HepG2 (cell line): ENCODE results near the gene PKP4. TPM values are rescaled to one million over a fixed set of nuclear protein-coding genes. Genes with fewer than 3 reads are reported as not detected.

Experiments
- CHD2 ChIP-seq: IDR thresholded peaks from 2 replicates; pipeline ENCODE4 v1.6.1; 2011; ENCODE audit warnings: low read depth, low read length, improper control_type of control experiment
- ERF ChIP-seq: IDR thresholded peaks from 2 replicates; pipeline ENCODE4 v1.6.1; 2018; ENCODE audit warnings: missing biosample characterization, missing genetic modification reagents
- GTF2F1 ChIP-seq: fragments of 150-350 bp; IDR thresholded peaks from 2 replicates; pipeline ENCODE4 v1.6.1; 2014; ENCODE audit warnings: low read length
- GZF1 ChIP-seq: sonication (generic); formaldehyde crosslinking; IDR thresholded peaks from 2 replicates; pipeline ENCODE4 v1.5.1; 2020; ENCODE audit warnings: mild to moderate bottlenecking, missing genetic modification reagents
- JARID2 ChIP-seq: sonication (generic); formaldehyde crosslinking; IDR thresholded peaks from 2 replicates; pipeline ENCODE4 v1.8.1; 2023; ENCODE audit warnings: missing genetic modification reagents, inconsistent platforms; ENCODE audit not compliant: insufficient replicate concordance
- MTF2 ChIP-seq: sonication (generic); formaldehyde crosslinking; IDR thresholded peaks from 2 replicates; pipeline ENCODE4 v1.5.0; 2020; ENCODE audit warnings: missing genetic modification reagents, borderline replicate concordance
- PRDM4 ChIP-seq: sonication (generic); formaldehyde crosslinking; IDR thresholded peaks from 2 replicates; pipeline ENCODE4 v1.9.0; 2021; ENCODE audit warnings: missing genetic modification reagents, borderline replicate concordance
- SETDB1 ChIP-seq: sonication (generic); formaldehyde crosslinking; IDR thresholded peaks from 2 replicates; pipeline ENCODE4 v1.5.1; 2020; ENCODE audit warnings: missing genetic modification reagents, mild to moderate bottlenecking, borderline replicate concordance
- SUZ12 ChIP-seq: fragments of 150-350 bp; IDR thresholded peaks from 2 replicates; pipeline ENCODE4 v1.6.1; 2014; ENCODE audit warnings: low read depth, low read length
- THAP11 ChIP-seq: IDR thresholded peaks from 2 replicates; pipeline ENCODE4 v1.6.1; 2016; ENCODE audit warnings: missing biosample characterization, missing genetic modification reagents
- ZBTB10 ChIP-seq: sonication (generic); formaldehyde crosslinking; IDR thresholded peaks from 2 replicates; pipeline ENCODE4 v1.4.0; 2020; ENCODE audit warnings: missing genetic modification reagents, borderline replicate concordance
- ZFP62 ChIP-seq: sonication (generic); formaldehyde crosslinking; IDR thresholded peaks from 2 replicates; pipeline ENCODE4 v1.4.0; 2020; ENCODE audit warnings: missing genetic modification reagents
- ZNF644 ChIP-seq: IDR thresholded peaks from 2 replicates; pipeline ENCODE4 v1.6.1; 2016; ENCODE audit warnings: low read depth
- ZNF687 ChIP-seq: sonication (generic); formaldehyde crosslinking; IDR thresholded peaks from 2 replicates; pipeline ENCODE4 v1.5.1; 2020; ENCODE audit warnings: mild to moderate bottlenecking, missing genetic modification reagents, moderate library complexity
- ZNF83 ChIP-seq: sonication (generic); formaldehyde crosslinking; IDR thresholded peaks from 2 replicates; pipeline ENCODE4 v1.4.0; 2020; ENCODE audit warnings: missing genetic modification reagents, mild to moderate bottlenecking, borderline replicate concordance
- ZSCAN5A ChIP-seq: sonication (generic); formaldehyde crosslinking; IDR thresholded peaks from 2 replicates; pipeline ENCODE4 v1.8.0; 2022; ENCODE audit warnings: mild to moderate bottlenecking, missing genetic modification reagents, borderline replicate concordance
- polyA plus RNA-seq, 8 experiments: library from polyadenylated mRNA; depleted of rRNA in 3 of 8; stranded (reverse) in 7 of 8; unstranded in 1 of 8; fragments of >200 nt; fragmentation: Illumina TruSeq in 4 of 8; extraction: Trizol in 4 of 8; gene quantifications; 2 replicates each; pipeline versions ENCODE4 v1.2.1 to v1.2.3, GENCODE V29; 2011 to 2016; ENCODE audit warnings: low read depth in 4 of 8, missing spikeins in 1 of 8, mixed read lengths in 1 of 8; ENCODE audit not compliant: insufficient read depth in 1 of 8
- total RNA-seq, 5 experiments: library from RNA; depleted of rRNA; stranded (reverse); fragments of >200 nt; fragmentation: Illumina TruSeq; extraction: Trizol; gene quantifications; 2 replicates each; pipeline ENCODE4 v1.2.3, GENCODE V29; 2016; ENCODE audit warnings: low read depth in 1 of 5
- TF ChIP-seq, protein P1 (sequence below): sonication (generic); formaldehyde crosslinking; IDR thresholded peaks from 2 replicates; pipeline ENCODE4 v1.4.0; 2020; ENCODE audit warnings: missing genetic modification reagents

PKP4 gene
- total and polyA plus RNA-seq, 2 of the 13 experiments (the other 11 are each of a cell fraction or from before 2014, with no cell fraction given) = 80.9 to 90.5 TPM

DNA sequence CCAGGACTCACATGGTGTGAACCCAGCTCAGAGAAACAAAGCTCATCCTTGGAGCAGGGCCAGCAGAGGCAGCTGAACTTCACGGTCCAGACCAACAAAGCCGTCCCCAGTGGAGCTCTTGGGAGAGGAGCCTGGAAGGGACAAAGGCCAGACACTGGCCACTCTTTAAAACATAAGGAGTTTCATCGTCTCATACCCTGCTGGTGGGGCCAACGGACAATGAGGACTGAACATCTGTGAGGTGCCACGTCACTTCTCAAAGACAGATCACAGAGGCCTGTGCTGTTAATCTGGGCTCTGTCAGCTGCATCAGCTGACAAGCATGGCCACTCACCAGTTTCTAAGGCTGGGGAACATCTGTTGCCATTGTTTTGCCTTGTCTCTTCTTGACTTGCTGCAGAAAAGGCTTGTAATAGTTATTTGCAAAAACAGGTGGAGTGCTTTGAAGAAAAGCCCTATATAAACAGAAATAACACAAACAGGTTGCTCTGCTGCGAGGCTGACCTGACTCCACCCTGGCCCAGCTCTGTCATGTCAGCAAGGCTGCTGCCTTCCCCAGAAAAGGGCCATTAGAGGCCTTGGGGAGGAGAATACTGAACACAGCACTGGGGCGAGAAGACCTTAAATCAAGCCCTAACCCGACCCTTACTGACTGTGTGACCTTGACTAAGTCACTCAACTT lies 270.3 kb downstream of the PKP4 start (continued):
- TF ChIP-seq ZBTB10 = no peak
- no peak for TF ChIP-seq GZF1 (CRISPR knock-in tag)
- no peak for TF ChIP-seq ZSCAN5A (CRISPR knock-in tag)
- 0 out of 2 replicates have a peak, but pooled peaks have one; percentile 70 for TF ChIP-seq MTF2 (CRISPR knock-in tag)
- TF ChIP-seq, protein P1, sequence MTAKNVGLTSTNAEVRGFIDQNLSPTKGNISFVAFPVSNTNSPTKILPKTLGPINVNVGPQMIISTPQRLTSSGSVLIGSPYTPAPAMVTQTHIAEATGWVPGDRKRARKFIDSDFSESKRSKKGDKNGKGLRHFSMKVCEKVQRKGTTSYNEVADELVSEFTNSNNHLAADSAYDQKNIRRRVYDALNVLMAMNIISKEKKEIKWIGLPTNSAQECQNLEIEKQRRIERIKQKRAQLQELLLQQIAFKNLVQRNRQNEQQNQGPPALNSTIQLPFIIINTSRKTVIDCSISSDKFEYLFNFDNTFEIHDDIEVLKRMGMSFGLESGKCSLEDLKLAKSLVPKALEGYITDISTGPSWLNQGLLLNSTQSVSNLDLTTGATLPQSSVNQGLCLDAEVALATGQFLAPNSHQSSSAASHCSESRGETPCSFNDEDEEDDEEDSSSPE = no peak
- no peak for TF ChIP-seq CHD2
- TF ChIP-seq ZNF644 (CRISPR knock-in tag) = peak; percentile 17; the same call in 1 of the 2 replicates
- TF ChIP-seq ZNF83 (CRISPR knock-in tag) = no peak
- TF ChIP-seq GTF2F1 = no peak
- no peak for TF ChIP-seq SETDB1
- TF ChIP-seq SUZ12 = no peak
- peak; percentile 29; the same call in 1 of the 2 replicates for TF ChIP-seq ZNF687 (CRISPR knock-in tag)
- TF ChIP-seq ZFP62 (CRISPR knock-in tag) = no peak
- no peak for TF ChIP-seq ERF
- TF ChIP-seq JARID2 (CRISPR knock-in tag) = no peak
- 0 out of 2 replicates have a peak, but pooled peaks have one; percentile 11 for TF ChIP-seq THAP11 (CRISPR knock-in tag)
- TF ChIP-seq PRDM4 (CRISPR knock-in tag) = no peak
